Hippocampal formation (tissue), 2 donors: Measurements from ENCODE around the gene TBX2.
"Not testable (repeated sequence)": the region's sequence is repeated elsewhere in the genome, so short reads cannot be mapped to it uniquely, and the experiment has no call there.

ENCODE experiments used
- DNase-seq, 2 donors: peaks; one replicate each; lab custom pipeline; 2025; lab: John Stamatoyannopoulos, UW

Gene TBX2

DNA sequence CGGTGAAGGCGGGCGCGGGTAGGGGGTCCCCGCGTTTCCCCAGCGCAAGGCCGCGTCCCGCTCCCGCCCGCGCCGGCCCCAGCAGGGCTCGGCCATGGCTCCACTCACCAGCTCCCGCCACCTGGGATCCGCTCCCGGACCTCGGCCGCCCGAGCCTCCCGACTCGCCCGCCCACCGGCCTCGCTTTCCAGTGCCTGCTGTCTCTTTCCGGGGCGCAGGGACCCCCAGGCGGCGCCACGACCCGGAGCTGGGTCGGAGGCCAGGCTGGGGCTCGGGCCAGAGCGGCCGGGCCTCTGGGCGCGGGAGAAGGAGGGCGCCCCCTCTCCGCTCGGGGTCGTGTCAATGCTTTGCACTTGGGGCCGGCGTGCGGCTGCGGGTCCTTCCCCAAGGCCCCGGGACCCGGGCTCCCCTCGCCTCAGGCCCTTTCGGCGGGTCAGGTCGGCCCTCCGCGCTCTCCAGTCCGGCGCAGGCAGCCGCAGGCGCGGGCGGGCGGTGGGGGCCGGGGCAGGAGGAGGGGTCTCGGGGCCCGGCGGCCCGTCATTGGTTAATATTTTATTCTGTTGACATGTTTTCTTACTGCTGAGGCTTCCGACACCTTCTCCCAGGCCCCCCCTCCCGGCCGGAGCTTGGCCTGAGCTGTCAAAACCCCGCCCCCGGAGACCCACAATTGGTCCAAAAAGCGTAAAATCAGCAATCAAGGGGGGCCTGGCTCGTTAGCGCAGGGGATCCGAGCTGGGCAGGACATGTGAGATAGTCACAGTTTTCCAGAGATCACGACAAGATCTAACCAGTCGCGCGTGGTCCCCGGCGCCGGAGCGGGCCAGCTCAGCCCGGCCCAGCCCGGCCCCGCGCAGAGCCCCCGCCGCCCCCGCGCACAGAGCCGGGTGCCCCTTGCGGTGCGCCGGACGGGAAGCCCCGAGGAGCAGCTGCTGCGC lies at the start of gene TBX2:
TBX2 (plus strand) TSS at position 713 of the 935 bp plus-strand sequence. CDS start 334 bp downstream, outside the sequence.
- no peak for DNase-seq

DNA sequence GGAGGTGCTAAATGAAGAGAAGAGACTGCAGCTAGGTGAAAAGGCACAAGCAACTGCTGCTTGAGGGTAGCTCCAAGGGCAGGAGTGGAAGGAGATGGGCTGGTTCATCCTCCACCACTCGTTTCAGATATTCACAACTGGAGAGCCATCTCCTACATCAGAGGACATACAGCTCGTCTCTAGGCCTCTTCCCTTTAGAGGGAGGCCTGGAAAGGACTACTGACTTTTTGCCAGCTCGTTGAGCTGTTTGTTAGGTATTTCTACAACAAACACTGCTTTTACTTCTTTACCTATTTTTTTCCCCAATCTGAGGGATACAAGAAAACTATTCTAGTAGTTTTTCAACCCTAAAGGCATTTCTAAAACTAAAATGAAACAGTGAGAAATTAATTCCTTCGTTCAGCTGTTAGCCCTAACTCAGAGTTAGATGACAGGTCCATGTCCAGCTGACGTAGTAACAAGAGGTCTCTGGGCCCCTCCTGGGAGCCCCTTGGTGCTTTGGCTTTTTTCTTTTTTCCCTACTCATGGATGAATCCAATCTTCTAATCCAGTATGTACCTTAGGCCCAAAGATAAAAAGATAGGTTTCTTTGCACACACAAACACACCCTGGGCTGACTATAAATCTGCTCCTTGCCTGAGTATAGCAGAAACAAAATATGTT lies 47.8 kb upstream of the TBX2 start:
- no peak for DNase-seq

DNA sequence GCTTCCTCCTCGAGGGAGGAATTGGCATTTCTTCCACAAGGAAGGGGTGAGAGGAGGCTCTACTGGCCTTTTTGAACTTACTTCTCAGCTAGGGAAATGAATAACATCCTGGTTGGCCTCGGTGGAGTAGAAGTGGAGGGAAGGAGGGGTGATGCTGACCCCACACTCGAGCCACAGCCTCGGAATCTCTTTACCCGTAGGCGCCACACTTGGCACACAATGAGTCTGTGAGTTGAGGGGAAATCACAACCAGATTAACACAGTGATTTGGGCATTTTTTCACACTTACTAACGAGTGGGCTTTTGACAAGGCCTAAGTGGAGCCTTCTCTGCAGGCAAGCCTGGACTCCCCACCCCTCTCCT lies 47.3 kb upstream of the TBX2 start:
- no peak for DNase-seq

DNA sequence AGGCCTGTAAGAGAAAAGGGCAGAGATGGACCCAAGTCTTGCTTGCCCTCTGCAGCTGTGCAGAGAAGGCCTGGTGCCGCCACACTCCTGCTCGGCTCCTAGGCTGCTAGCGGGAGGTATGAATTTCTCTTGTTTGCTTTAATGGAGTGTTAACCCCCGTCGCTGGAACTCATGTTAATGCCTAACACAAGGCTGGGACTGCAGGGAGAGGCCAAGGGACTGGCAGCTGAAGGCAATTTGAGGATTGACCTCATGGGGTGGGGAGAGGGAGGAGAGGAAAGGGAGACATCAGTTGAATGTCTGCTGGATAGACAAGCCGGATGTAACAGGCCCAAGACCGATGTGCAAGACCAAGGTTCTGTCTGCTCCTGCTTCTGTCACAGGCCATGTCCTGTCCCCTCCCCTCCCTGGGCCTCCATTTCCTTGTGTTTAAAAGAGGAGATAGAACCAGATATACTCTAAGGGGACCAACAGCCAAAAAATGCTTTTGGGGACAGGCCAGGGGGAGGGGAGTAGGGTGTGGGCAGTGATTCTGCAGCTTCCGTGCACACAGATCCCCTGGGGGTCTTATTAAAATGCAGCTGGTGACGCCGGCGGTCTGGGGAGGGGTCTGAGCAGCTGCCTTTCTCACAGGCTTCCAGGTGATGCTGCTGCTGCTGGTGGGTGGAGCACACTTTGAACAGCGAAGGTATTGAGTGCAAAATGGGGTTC lies 46.7 kb upstream of the TBX2 start:
- no peak for DNase-seq

DNA sequence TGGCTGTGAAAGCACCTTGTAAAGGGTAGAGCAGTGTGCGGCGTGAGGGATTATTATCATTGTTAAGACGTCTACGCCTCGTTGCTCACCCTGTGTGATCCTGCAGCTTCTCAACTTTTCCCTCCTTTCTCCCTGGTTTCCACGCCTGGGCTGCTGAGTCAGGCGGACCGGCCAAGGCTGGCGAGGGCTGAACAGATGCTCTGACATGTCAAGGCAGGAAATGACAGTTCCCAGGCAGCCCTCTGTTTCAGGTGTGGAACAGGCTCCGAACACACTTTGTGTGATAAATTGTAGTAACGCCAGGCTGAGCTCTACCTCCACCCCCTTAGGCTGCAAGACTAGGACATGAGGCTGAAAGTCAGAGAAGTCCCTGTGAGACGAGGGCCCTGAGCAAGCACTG lies 46.0 kb upstream of the TBX2 start:
- DNase-seq = no peak

DNA sequence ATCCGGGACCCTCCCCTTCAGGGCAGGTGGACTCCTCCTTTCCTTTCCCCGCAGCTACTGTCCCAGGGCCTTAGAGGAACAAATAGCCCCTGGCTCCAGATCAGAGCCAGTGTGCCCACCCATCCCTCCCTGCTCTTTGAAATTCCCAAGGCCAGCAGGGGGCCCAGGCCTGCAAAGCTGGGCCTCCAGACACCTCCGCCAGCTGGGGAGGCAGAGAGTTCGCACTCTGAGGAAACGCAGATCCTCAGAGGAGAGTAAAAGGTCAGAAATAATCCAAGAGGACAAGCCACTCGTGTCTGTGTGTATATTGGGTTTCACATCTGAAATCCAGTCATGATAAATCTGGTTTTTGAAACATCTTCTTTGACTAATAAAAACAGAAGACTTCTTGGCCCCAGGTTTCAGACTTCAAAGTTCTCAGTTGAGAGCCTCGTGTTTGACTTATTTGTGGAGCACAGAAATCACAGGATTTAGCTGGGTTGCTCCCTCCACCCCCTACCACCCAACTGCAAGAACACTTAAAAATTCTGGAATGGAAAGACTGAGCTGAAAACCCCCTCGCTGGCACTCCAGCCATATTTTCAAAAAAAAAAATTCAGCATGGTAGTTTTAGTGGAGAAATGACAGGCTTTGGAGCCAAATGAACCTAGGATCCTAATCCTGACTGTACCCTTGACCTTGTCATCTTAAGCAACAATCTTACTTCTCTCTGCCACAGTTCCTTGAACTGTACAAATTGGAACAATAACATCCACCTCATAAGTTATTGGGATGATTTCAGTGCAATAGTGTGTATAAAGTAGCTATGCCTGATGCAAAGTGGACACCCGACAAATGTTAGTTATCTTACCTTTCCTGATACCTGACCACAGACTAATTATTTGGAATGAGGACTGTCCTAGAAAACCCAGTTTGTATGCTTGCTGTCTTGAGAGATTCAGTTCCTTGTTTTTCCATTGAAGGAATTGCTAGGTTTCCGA lies 44.5 kb upstream of the TBX2 start:
- no peak for DNase-seq

DNA sequence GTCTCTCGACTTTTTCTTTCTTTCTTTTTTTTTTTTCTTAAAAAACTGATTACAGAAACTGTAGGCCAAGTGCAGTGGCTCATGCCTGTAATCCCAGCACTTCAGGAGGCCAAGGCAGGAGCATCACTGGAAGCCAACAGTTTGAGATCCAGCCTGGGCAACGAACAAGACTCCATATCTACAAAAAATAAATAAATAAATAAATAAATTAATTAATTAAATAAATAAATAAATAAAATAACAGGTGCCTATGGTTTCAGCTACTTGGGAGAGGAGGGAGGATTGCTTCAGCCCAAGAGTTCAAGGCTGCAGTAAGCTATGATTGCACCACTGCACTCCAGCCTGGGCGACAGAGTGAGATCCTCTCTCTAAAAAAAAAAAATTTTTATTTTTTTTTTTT lies 42.6 kb upstream of the TBX2 start:
- DNase-seq = not testable (repeated sequence)

DNA sequence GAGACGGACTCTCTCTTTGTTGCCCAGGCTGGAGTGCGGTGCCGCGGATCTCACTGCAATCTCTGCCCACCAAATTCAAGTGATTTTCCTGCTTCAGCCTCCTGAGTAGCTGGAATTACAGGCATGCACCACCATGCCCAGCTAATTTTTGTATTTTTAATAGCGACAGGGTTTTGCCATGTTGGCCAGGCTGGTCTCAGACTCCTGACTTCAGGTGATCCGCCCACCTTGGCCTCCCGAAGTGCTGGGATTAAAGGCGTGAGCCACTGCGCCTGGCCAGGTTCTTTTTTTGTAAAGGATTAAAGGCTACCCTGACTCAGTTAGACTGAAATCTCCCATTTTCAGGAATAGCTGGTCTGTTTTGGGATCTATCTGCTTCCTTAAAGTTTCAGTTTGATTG lies 40.1 kb upstream of the TBX2 start:
- DNase-seq = not testable (repeated sequence)

DNA sequence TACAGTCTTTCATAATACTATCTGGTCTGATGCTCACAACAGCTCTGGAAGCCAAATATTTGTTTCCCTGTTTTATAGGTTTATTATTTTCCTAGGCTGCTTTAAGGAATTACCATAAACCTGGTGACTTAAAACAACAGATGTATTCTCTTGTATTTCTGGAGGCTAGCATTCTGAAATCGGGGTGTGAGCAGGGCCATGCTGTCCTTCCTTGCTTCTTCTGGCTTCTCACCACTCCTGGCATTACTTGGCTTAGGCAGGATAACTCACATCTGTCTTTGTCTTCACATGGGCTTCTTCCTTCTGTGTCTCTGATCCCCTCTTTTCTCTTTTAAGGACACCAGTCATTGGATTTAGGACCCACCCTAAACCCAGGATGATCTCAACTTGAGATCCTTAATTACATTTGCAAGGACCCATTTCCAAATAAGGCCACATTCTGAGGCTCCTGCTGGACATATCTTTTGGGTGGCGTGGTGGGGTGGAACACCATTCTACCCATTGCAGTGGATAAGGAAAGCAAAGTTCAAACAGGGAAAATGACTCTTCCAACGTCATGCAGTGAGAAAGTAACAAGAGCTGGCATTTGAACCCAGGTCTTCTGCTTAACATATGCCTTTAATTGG lies 39.2 kb upstream of the TBX2 start:
- DNase-seq = no peak

DNA sequence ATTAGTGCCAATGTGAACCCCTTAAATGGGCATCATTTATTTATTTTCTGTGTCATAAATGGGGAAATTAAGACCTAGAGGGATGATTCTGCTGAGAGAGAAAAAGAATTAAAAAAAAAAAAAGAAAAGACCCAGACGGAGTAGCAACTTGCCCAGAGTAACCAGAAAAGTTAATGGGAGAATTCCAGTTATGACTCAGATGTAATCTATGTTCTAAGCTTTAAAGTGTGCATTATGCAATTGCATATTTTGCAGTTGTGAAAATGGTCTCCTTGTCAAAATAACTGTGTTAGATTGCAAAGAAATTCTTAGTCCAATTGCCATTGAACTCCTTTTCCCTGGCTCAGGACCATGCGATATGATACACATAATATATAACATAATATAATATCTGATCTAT lies 38.6 kb upstream of the TBX2 start:
- no peak for DNase-seq

DNA sequence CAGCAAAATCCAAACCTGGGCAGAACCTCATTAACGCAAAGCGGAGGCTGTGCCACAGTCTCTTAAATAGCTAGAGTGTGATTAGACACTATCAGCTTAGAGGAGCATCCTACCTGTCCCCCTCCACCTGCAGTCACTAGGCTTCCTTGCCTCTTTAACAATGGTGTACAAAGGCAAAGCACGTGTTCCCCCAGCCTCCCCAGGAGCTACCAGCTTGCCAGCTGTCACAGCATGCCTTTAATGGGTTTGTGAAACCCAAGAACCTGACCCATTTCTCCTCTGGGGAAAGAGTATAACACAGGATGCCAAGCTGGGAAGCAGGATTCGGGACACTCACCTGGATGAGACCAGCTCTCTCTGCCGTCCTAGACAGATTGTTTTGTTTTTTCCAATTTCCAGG lies 37.2 kb upstream of the TBX2 start:
- DNase-seq = no peak

DNA sequence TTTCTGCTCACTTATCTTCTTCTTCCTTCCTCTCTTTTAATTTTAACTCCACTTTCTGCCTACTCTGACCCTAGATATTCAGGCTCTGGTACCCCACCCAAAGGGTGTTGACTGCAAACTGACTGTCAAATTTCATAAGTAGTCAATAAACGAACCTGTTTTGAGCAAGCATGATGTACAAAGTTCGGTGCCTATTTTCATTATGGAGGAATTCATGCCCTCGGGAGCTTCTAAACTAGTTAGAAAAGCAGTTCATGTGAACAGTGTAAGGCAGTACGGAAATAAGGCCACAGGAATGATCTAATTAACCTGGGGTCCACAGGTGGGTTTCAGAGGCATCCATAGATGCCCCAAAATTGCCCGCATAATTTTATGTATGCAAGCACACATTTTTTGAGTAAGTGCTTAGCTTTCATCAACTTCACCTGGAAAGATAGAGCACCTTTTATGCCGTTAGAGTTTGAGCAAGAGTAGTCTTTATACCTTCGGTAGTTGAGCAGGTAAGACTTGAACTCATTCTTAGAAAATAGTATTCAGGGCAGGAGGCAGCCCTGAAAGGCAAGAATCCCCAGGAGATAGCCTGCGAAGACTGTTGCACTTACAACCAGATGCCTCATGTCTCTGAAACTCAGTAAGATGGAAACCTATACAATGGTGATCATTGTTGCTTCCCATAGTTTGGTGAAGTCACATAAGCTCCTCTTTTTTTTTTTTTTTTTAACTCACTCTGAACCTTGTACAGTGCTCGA lies 36.6 kb upstream of the TBX2 start:
- DNase-seq = no peak

DNA sequence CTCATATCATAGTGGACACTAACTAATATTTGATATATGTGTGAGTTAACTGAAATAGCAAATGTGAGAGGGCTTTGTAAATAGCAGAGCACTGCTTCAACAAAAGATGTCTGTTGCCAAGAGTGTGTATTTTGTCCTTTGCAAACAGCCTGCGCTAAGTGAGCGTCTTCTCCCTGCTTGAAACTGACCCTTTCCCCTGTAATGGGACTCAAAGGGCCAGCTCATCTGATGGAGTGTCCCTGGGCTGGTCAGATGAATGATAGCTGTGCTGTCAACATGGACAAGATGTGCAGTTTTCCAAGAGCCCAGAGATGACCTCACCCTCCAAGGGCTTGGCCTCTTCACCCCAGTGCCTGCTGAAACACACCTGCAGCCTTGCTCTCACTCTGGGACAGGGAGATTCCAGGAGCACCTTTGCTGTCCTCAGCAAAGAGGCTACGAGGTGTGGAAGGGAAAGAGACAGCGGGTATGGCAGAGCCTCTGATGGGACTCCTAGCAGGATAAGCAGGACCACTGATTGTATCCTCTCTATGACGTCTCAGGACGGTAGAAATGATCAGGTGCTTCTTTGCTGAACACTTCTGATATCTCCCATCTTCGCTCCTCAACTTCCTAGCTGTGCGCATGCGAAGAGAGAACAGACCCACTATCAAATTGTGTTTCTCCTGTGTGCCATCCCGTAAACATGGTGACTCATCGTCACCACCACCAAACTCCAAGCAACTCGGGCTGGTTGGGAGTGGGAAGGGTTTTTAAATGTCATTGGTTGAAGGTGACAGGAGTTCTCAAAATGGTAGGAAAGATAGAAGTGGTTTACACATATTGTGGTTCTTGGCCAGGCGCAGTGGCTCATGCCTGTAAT lies 35.8 kb upstream of the TBX2 start:
- DNase-seq = no peak

DNA sequence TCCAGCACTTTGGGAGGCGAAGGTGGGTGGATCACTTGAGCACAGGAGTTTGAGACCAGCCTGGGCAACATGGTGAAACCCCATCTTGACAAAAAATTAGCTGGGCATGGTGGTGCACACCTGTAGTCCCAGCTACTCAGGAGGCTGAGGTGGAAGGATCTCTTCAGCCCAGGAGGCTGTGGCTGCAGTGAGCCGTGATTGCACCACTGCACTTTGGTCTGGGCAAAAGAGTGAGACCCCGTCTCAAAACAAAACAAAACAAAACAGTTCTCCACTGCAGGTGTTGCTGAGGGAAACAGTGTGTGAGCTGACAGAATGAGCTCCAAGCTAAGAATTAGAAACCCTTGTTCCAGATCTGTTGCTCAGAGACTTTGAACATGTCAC lies 35.2 kb upstream of the TBX2 start:
- no peak for DNase-seq

DNA sequence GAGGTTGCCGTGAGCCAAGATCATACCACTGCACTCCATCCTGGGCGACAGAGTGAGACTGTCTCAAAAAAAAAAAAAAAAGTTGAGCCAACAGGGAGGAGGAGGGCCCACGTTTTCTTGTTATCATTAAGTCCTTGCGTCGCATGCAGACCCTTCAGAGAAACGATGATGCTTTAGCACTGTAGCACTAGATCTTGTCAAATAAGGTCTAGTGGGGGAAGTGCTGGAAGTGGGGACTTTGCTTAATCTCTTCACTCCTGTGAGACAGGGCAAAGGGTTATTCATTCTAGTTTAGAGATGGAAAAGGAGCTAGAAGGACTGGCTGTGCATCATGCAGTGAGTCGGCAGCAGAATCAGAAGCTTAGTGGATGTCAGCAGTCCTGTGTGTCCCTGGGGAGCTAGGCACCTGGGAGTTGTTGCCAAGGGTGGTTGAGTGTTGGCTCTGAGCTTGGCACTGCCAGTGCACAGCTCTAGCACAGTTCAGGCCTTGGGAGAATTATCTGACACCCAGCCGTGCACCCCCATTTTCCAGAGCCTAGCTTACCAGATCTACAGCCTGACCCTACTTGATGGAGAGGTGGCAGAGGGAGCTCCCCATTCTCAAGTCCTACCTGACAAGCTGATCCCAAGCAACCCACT lies 33.4 kb upstream of the TBX2 start:
- DNase-seq = no peak

DNA sequence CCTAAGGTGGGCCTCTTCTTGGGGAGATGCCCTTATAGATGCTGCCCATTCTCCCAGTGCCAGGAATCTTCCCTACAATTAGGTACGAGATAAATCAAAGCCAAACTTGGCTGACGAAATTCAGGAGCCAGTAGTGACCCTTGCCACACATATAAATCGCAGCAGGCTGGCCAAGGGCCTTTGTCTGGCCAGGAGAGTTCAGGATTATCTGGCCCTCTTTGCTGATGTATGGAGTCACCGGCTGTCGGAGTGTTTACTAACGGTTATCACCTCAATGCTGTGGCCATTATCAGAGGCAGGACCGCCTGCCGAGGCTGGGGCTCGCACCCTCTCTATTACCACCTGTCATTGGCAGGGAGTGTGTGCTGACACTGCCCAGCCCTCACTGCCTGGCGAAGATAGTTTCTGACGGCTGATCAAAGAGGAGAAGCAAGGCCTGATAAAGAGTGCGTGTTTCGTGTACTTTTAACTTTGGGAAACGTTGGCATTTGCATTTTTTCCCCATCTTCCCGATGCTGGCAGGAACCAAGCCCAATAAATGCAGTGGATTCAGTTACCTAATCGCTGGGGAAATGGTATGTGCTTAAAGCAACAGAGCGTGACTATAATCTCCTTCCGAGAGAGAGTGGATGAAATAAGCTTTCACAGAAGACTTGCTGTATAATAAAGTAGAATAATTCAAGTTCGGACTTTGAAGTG lies 32.8 kb upstream of the TBX2 start:
- DNase-seq = no peak

DNA sequence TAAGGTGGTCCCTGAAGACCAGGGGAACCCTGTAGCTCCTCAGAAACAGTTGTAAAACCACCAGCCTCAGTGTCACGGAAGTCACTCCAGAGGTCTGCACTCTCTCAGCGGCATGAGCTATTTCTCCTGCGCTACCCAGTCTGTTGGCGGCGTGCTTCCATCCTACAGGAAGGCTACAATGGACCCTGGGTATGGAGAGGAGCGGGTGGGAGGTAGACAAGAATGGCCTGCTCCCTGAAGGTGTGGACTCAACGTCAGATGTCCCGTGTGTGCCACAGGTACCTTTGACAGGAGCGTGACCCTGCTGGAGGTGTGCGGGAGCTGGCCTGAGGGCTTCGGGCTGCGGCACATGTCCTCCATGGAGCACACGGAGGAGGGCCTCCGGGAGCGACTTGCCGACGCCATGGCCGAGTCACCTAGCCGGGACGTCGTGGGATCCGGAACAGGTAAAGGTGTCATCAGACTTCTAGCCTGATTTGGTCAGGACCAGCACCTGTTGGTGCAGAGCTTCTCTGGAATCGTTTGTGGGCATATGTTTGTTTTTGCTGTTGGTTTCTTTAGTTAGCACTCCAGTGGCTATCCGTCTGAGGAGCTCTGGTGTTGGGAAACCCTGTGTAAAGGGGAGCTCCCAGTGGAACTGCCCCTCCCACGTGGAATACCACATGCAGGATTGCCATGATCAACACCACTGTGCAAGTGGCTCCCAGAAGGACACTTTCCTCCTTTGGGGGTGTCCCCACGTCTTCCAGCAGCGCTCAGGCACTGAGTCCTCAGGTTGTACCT lies 31.4 kb upstream of the TBX2 start:
- DNase-seq = no peak
